HL-60 (cell line): Measurements from ENCODE around the gene DPPA2.
"Not testable (repeated sequence)": the region's sequence is repeated elsewhere in the genome, so short reads cannot be mapped to it uniquely, and the experiment has no call there.

ENCODE experiments used
- DNase-seq, 2 experiments: peaks; one replicate each; pipeline ENCODE4 v3.0.0-alpha.2; 2010 to 2020; ENCODE audit warnings: low read depth in 1 of 2, low spot score in 1 of 2
- H3K27ac ChIP-seq: fragments of 250-450 bp; sonication (Bioruptor Pico); replicated peaks from 2 replicates; pipeline ENCODE4 v1.5.1; 2020; ENCODE audit warnings: mild to moderate bottlenecking, moderate library complexity
- H3K27me3 ChIP-seq: fragments of 250-450 bp; sonication (Bioruptor Pico); 2 replicates; pipeline ENCODE4 v1.5.1; 2021; ENCODE audit warnings: mild to moderate bottlenecking, moderate library complexity; ENCODE audit not compliant: insufficient read depth, poor library complexity, severe bottlenecking
- H3K4me3 ChIP-seq: replicated peaks from 2 replicates; pipeline ENCODE4 v1.5.1; 2011; ENCODE audit warnings: mild to moderate bottlenecking, control low read depth, low read length; ENCODE audit not compliant: insufficient read depth
- CTCF ChIP-seq: IDR thresholded peaks from one replicate; pipeline ENCODE4 v1.5.1; 2011; ENCODE audit warnings: low read length, control low read depth, inconsistent platforms; ENCODE audit not compliant: insufficient read depth
- GABPA ChIP-seq: IDR thresholded peaks from 2 replicates; pipeline ENCODE4 v1.6.1; 2012; ENCODE audit warnings: low read depth
- POLR2AphosphoS5 ChIP-seq: IDR thresholded peaks from 2 replicates; pipeline ENCODE4 v1.6.1; 2012; ENCODE audit warnings: low read depth
- REST ChIP-seq: IDR thresholded peaks from 2 replicates; pipeline ENCODE4 v1.6.1; 2012; ENCODE audit warnings: low read depth; ENCODE audit not compliant: insufficient replicate concordance
- SPI1 ChIP-seq: IDR thresholded peaks from 2 replicates; pipeline ENCODE4 v1.6.1; 2012; ENCODE audit warnings: low read depth, mild to moderate bottlenecking, borderline replicate concordance

The DPPA2 gene

GRCh38 chr3:109362823-109363222 lies 46.5 kb upstream of the DPPA2 start:
- TF ChIP-seq SPI1 (no peak), POLR2AphosphoS5 (no peak), GABPA (no peak), REST (no peak), CTCF (no peak)

GRCh38 chr3:109358809-109359208 lies 42.5 kb upstream of the DPPA2 start:
- not testable (repeated sequence) for H3K27ac ChIP-seq, DNase-seq, H3K27me3 ChIP-seq, H3K4me3 ChIP-seq

More at GRCh38 chr3:109362823-109363222, 46.5 kb upstream of the DPPA2 start:
- no peaks in the 10 kb centered on the region for H3K27me3 ChIP-seq
- H3K4me3 ChIP-seq = no peak overlapping the region
- no peak overlapping the region for H3K27ac ChIP-seq
- no peak for DNase-seq

- Histone ChIP-seq H3K27me3 (no peaks in the 10 kb centered on the region), H3K4me3 (no peak overlapping the region), H3K27ac (no peak overlapping the region)
- no peak for TF ChIP-seq CTCF
- TF ChIP-seq REST = no peak
- no peak for TF ChIP-seq SPI1
- no peak for TF ChIP-seq GABPA
- TF ChIP-seq POLR2AphosphoS5 = no peak
- no peak for DNase-seq
Observed at GRCh38 chr3:109356442-109357155, 40.3 kb upstream of the DPPA2 start.

- no peak for TF ChIP-seq SPI1
- TF ChIP-seq POLR2AphosphoS5 = no peak
- TF ChIP-seq CTCF = no peak
- TF ChIP-seq REST = no peak
- TF ChIP-seq GABPA = no peak
- Histone ChIP-seq H3K27ac (no peak overlapping the region), H3K4me3 (no peak overlapping the region), H3K27me3 (no peaks in the 10 kb centered on the region)
- no peak for DNase-seq
Observed at GRCh38 chr3:109355625-109356441, 39.5 kb upstream of the DPPA2 start.
